H9 (cell line): Measurements from ENCODE around the gene ORM2. TPM values are rescaled to one million over a fixed set of nuclear protein-coding genes. Genes with fewer than 3 reads are reported as not detected.

Source experiments
- DNase-seq: peaks from one replicate; pipeline ENCODE4 v3.0.0-alpha.2; 2017
- H2AFZ ChIP-seq: one replicate; pipeline ENCODE4 v1.6.1; 2013; ENCODE audit warnings: mild to moderate bottlenecking, low read length, control low read depth, moderate library complexity
- H2AK5ac ChIP-seq: 2 replicates; pipeline ENCODE4 v1.6.1; 2013; ENCODE audit warnings: low read length, control low read depth, mixed read lengths; ENCODE audit not compliant: insufficient read length
- H2BK120ac ChIP-seq: one replicate; pipeline ENCODE4 v1.6.1; 2013; ENCODE audit warnings: low read depth, mild to moderate bottlenecking, low read length, control low read depth, inconsistent platforms; ENCODE audit not compliant: poor library complexity, severe bottlenecking
- H2BK12ac ChIP-seq: 2 replicates; pipeline ENCODE4 v1.6.1; 2013; ENCODE audit warnings: low read length, control low read depth, mixed read lengths, low read depth; ENCODE audit not compliant: insufficient read length
- H2BK15ac ChIP-seq: 2 replicates; pipeline ENCODE4 v1.6.1; 2013; ENCODE audit warnings: low read depth, low read length, control low read depth
- H2BK20ac ChIP-seq: one replicate; pipeline ENCODE4 v1.6.1; 2013; ENCODE audit warnings: low read depth, mild to moderate bottlenecking, low read length, control low read depth, inconsistent platforms; ENCODE audit not compliant: poor library complexity, severe bottlenecking
- H2BK5ac ChIP-seq: 2 replicates; pipeline ENCODE4 v1.6.1; 2013; ENCODE audit warnings: low read length, control low read depth, mixed read lengths; ENCODE audit not compliant: insufficient read length
- H3K14ac ChIP-seq: 2 replicates; pipeline ENCODE4 v1.6.1; 2013; ENCODE audit warnings: low read length, control low read depth; ENCODE audit not compliant: insufficient read depth
- H3K18ac ChIP-seq: 2 replicates; pipeline ENCODE4 v1.6.1; 2013; ENCODE audit warnings: low read depth, mild to moderate bottlenecking, mixed read lengths, low read length, control low read depth; ENCODE audit not compliant: insufficient read length
- H3K23ac ChIP-seq: 2 replicates; pipeline ENCODE4 v1.6.1; 2013; ENCODE audit warnings: low read length, control low read depth, mixed read lengths, low read depth; ENCODE audit not compliant: insufficient read length
- H3K23me2 ChIP-seq: 2 replicates; pipeline ENCODE4 v1.6.1; 2013; ENCODE audit warnings: low read depth, mild to moderate bottlenecking, mixed read lengths, low read length, control low read depth; ENCODE audit not compliant: insufficient read length, poor library complexity, severe bottlenecking
- H3K27ac ChIP-seq: 2 replicates; pipeline ENCODE4 v1.5.1; 2013; ENCODE audit warnings: low read length, control low read depth, mixed read lengths, low read depth; ENCODE audit not compliant: insufficient read length
- H3K27me3 ChIP-seq: 2 replicates; pipeline ENCODE4 v1.6.1; 2013; ENCODE audit warnings: low read length, control low read depth, inconsistent platforms; ENCODE audit not compliant: insufficient read depth
- H3K4ac ChIP-seq: 2 replicates; pipeline ENCODE4 v1.6.1; 2013; ENCODE audit warnings: low read depth, mild to moderate bottlenecking, control low read depth, inconsistent platforms, low read length, moderate library complexity
- H3K4me1 ChIP-seq: 2 replicates; pipeline ENCODE4 v1.6.1; 2013; ENCODE audit warnings: low read length, control low read depth, inconsistent platforms; ENCODE audit not compliant: insufficient read depth
- H3K4me2 ChIP-seq: 2 replicates; pipeline ENCODE4 v1.6.1; 2013; ENCODE audit warnings: low read length, control low read depth, mixed read lengths; ENCODE audit not compliant: insufficient read length, insufficient read depth
- H3K56ac ChIP-seq: 2 replicates; pipeline ENCODE4 v1.6.1; 2013; ENCODE audit warnings: low read depth, mild to moderate bottlenecking, mixed read lengths, low read length, control low read depth; ENCODE audit not compliant: insufficient read length
- H3K79me1 ChIP-seq: 2 replicates; pipeline ENCODE4 v1.6.1; 2013; ENCODE audit warnings: low read depth, mild to moderate bottlenecking, moderate library complexity, low read length, control low read depth, inconsistent platforms; ENCODE audit not compliant: insufficient read depth, poor library complexity, severe bottlenecking
- H3K79me2 ChIP-seq: 2 replicates; pipeline ENCODE4 v1.6.1; 2013; ENCODE audit warnings: low read length, control low read depth, inconsistent platforms; ENCODE audit not compliant: insufficient read depth
- H3K9ac ChIP-seq: 2 replicates; pipeline ENCODE4 v1.6.1; 2013; ENCODE audit warnings: low read length, control low read depth, mixed read lengths; ENCODE audit not compliant: insufficient read length; ENCODE audit errors: extremely low read depth
- H3K9me3 ChIP-seq: one replicate; pipeline ENCODE4 v1.6.1; 2013; ENCODE audit warnings: low read depth, low read length, inconsistent platforms; ENCODE audit not compliant: control insufficient read depth
- H3T11ph ChIP-seq: one replicate; pipeline ENCODE4 v1.6.1; 2013; ENCODE audit warnings: mild to moderate bottlenecking, low read length, control low read depth, inconsistent platforms
- H4K20me1 ChIP-seq: one replicate; pipeline ENCODE4 v1.6.1; 2013; ENCODE audit not compliant: control insufficient read depth, insufficient read length, insufficient read depth
- H4K5ac ChIP-seq: 2 replicates; pipeline ENCODE4 v1.6.1; 2013; ENCODE audit warnings: low read depth, mild to moderate bottlenecking, mixed read lengths, low read length, control low read depth; ENCODE audit not compliant: insufficient read length
- H4K8ac ChIP-seq: replicated peaks from 2 replicates; pipeline ENCODE4 v1.6.1; 2013; ENCODE audit warnings: low read length, control low read depth, mixed read lengths, low read depth; ENCODE audit not compliant: insufficient read length
- H4K91ac ChIP-seq: 2 replicates; pipeline ENCODE4 v1.6.1; 2013; ENCODE audit warnings: low read depth, mild to moderate bottlenecking, moderate library complexity, mixed read lengths, low read length, control low read depth; ENCODE audit not compliant: insufficient read length
- H3K27ac Mint-ChIP-seq, 3 experiments: 2 replicates in 2 of 3; 3 replicates in 1 of 3; pipeline ENCODE4 v1.8.0; 2020 to 2021; ENCODE audit warnings: mixed read lengths in 3 of 3, mild to moderate bottlenecking in 1 of 3, moderate library complexity in 1 of 3
- H3K27me3 Mint-ChIP-seq: 2 replicates; pipeline ENCODE4 v1.8.0; 2021; ENCODE audit warnings: low read depth, mild to moderate bottlenecking, moderate library complexity, mixed read lengths
- H3K36me3 Mint-ChIP-seq, 3 experiments: 2 replicates in 2 of 3; 3 replicates in 1 of 3; pipeline ENCODE4 v1.8.0; 2020 to 2021; ENCODE audit warnings: low read depth in 3 of 3, mixed read lengths in 3 of 3; ENCODE audit not compliant: insufficient read depth in 1 of 3
- H3K4me1 Mint-ChIP-seq, 2 experiments: 2 replicates each; pipeline ENCODE4 v1.8.0; 2020; ENCODE audit warnings: mixed read lengths in 2 of 2
- H3K4me3 Mint-ChIP-seq, 2 experiments: 2 replicates in 1 of 2; 3 replicates in 1 of 2; pipeline ENCODE4 v1.8.0; 2020 to 2021; ENCODE audit warnings: mild to moderate bottlenecking in 2 of 2, mixed read lengths in 2 of 2, moderate library complexity in 1 of 2
- H3K9me3 Mint-ChIP-seq, 2 experiments: 2 replicates in 1 of 2; 3 replicates in 1 of 2; pipeline ENCODE4 v1.8.0; 2020; ENCODE audit warnings: mild to moderate bottlenecking in 2 of 2, mixed read lengths in 2 of 2, moderate library complexity in 1 of 2
- CTCF ChIP-seq: fragments of 200-600 bp; sonication (generic); conservative IDR thresholded peaks from 3 replicates; pipeline ENCODE4 v1.8.0; 2021; ENCODE audit warnings: antibody characterized with exemption, mild to moderate bottlenecking
- WGBS: extraction: QIAGEN DNeasy Blood & Tissue Kit; methylation state at CpG from one replicate; pipeline ENCODE4 v1.1.7; 2013; ENCODE audit warnings: missing lambda C conversion rate, low lambda C conversion rate, mixed read lengths; ENCODE audit not compliant: insufficient read length; ENCODE audit errors: extremely low coverage; 5-methylcytosine and 5-hydroxymethylcytosine counted together
- total RNA-seq: library from RNA; stranded (reverse); gene quantifications from 2 replicates; pipeline ENCODE4 v1.2.1, GENCODE V29; 2021

Gene ORM2
- total RNA-seq, 1 experiment from 2014 or later, result 1.2 TPM

- peaks cover 0 to 4% (median 0%) of the 10 kb centered on the region in 3 experiments; a peak in 2 of 7 replicates for H3K36me3 Mint-ChIP-seq
- Histone ChIP-seq H3K56ac (no peak overlapping the region), H3K27ac (no peak overlapping the region), H3K23ac (no peak overlapping the region), H4K20me1 (no peaks in the 10 kb centered on the region), H2AK5ac (no peak overlapping the region), H4K8ac (no peak overlapping the region), H3K18ac (no peak overlapping the region), H2BK12ac (no peak overlapping the region), H3K9ac (no peak overlapping the region), H2AFZ (no peak overlapping the region), H2BK15ac (no peak overlapping the region), H3K4me2 (no peak overlapping the region), H3K23me2 (no peaks in the 10 kb centered on the region), H3T11ph (no peak overlapping the region), H4K5ac (no peak overlapping the region), H3K79me2 (no peaks in the 10 kb centered on the region), H3K79me1 (no peaks in the 10 kb centered on the region), H2BK120ac (no peak overlapping the region), H3K4me1 (no peaks in the 10 kb centered on the region), H3K14ac (no peak overlapping the region), H2BK20ac (no peak overlapping the region), H3K27me3 (no peaks in the 10 kb centered on the region), H3K9me3 (no peaks in the 10 kb centered on the region), H2BK5ac (no peak overlapping the region), H4K91ac (no peak overlapping the region), H3K4ac (no peak overlapping the region)
- no peak overlapping the region for H3K4me3 Mint-ChIP-seq
- H3K27me3 Mint-ChIP-seq, result no peaks in the 10 kb centered on the region
- no peak for DNase-seq
- peaks cover 4 to 7% of the 10 kb centered on the region in 2 experiments; a peak in 2 of 4 replicates for H3K4me1 Mint-ChIP-seq
- no peak for TF ChIP-seq CTCF
- no CpG with 5 or more reads among the region's 5 CpGs for WGBS
- H3K9me3 Mint-ChIP-seq, result no peaks in the 10 kb centered on the region
- H3K27ac Mint-ChIP-seq, result no peak overlapping the region
Measured at GRCh38 chr9:114303571-114303970, 26.1 kb upstream of the ORM2 start.
